HL-60/S4 treated with phorbol 12-myristate 13-acetate at 8.2 ng/mL for 4 days and 3 days (cell line): ENCODE results near the gene CTAGE8.
"Not testable (repeated sequence)": the region's sequence is repeated elsewhere in the genome, so short reads cannot be mapped to it uniquely, and the experiment has no call there.

Source experiments
- in situ Hi-C: fragments of 300-500 bp; cut with MboI; formaldehyde crosslinking; loops from 2 replicates; pipeline ENCODE4 v1.15.0; 2022; ENCODE audit warnings: low sequenced_read_pairs

CTAGE8 gene

GRCh38 chr7:144259067-144259466, 10.0 kb downstream of the CTAGE8 start:
- in situ Hi-C loops: not testable (repeated sequence)

GRCh38 chr7:144256112-144256511, 13.0 kb downstream of the CTAGE8 start:
- in situ Hi-C loops: no loop called here

GRCh38 chr7:144255471-144255897, 13.6 kb downstream of the CTAGE8 start:
- in situ Hi-C loops: no loop called here

GRCh38 chr7:144252307-144252706, 16.8 kb downstream of the CTAGE8 start:
- in situ Hi-C loops: not testable (repeated sequence)

GRCh38 chr7:144247674-144248330, 21.3 kb downstream of the CTAGE8 start:
- in situ Hi-C loops: not testable (repeated sequence)

GRCh38 chr7:144246967-144247366, 22.1 kb downstream of the CTAGE8 start:
- in situ Hi-C loops: not testable (repeated sequence)

GRCh38 chr7:144245372-144245771, 23.7 kb downstream of the CTAGE8 start:
- in situ Hi-C loops: not testable (repeated sequence)

GRCh38 chr7:144239365-144239764, 29.7 kb downstream of the CTAGE8 start, which contains the start of gene OR2A42:
Gene OR2A42 (minus strand): TSS chr7:144239605. CDS start chr7:144232843, 6,762 bp downstream.
- in situ Hi-C loops: not testable (repeated sequence)

GRCh38 chr7:144238530-144239082, 30.5 kb downstream of the CTAGE8 start:
- in situ Hi-C loops: not testable (repeated sequence)

GRCh38 chr7:144233039-144233438, 36.0 kb downstream of the CTAGE8 start:
- in situ Hi-C loops: not testable (repeated sequence)

GRCh38 chr7:144231027-144231426, 38.1 kb downstream of the CTAGE8 start:
- in situ Hi-C loops: not testable (repeated sequence)

GRCh38 chr7:144228810-144229209, 40.3 kb downstream of the CTAGE8 start:
- in situ Hi-C loops: not testable (repeated sequence)

- in situ Hi-C loops: not testable (repeated sequence)
These were observed 42.2 kb downstream of the CTAGE8 start for GRCh38 chr7:144226866-144227265.

- in situ Hi-C loops: not testable (repeated sequence)
These were observed 45.4 kb downstream of the CTAGE8 start for GRCh38 chr7:144223675-144224074.

GRCh38 chr7:144220531-144220930, 48.6 kb downstream of the CTAGE8 start:
- in situ Hi-C loops: not testable (repeated sequence)

GRCh38 chr7:144219149-144219548, 49.9 kb downstream of the CTAGE8 start:
- in situ Hi-C loops: not testable (repeated sequence)

GRCh38 chr7:144218581-144218980, 50.5 kb downstream of the CTAGE8 start:
- in situ Hi-C loops: not testable (repeated sequence)

GRCh38 chr7:144217200-144217599, 51.9 kb downstream of the CTAGE8 start:
- in situ Hi-C loops: not testable (repeated sequence)
